ENCODE measurements around the gene ARHGEF1. TPM values are rescaled to one million over a fixed set of nuclear protein-coding genes. Genes with fewer than 3 reads are reported as not detected.

The ARHGEF1 gene
- total and polyA plus RNA-seq, 7 donors: 15.8 to 28.0 (median 20.7) TPM

GRCh38 chr19:41861116-41861768 lies 21.7 kb upstream of the ARHGEF1 start:
- TF ChIP-seq CTCF (IDR thresholded peaks at IDR 0.05): no peak
- peaks cover 22% of the 10 kb centered on the region for H3K4me1 ChIP-seq
- peak overlapping the region; percentile 94 for H3K4me3 ChIP-seq
- 30 to 35% (median 30%) methylated on average over 9 of the region's 9 CpGs for WGBS, 3 donors
- H3K36me3 ChIP-seq (ENCODE audit: insufficient read depth in 1 of 2, low read depth in 1 of 2): peaks cover 9 to 55% of the 10 kb centered on the region in 2 donors
- DNase-seq: no peak
- no peaks in the 10 kb centered on the region for H3K9me3 ChIP-seq
- H3K27ac ChIP-seq: peak overlapping the region; percentile 93
- ATAC-seq: no peak
- intact Hi-C loops (cut with DNase I): loop anchor here (5.0 kb wide), 1 partner anchor 96 kb away; the partner anchor contains the start of gene RABAC1 (in 2 of the 2)
- H3K27me3 ChIP-seq (ENCODE audit: insufficient read depth in 3 of 3, low read length in 2 of 3): no peaks in the 10 kb centered on the region

- Histone ChIP-seq H3K27me3 (ENCODE audit: insufficient read depth in 3 of 3, low read length in 2 of 3) (no peaks in the 10 kb centered on the region), H3K9me3 (no peaks in the 10 kb centered on the region), H3K4me3 (peak overlapping the region; percentile 94), H3K4me1 (peaks cover 22% of the 10 kb centered on the region), H3K36me3 (ENCODE audit: insufficient read depth in 1 of 2, low read depth in 1 of 2) (peaks cover 9 to 61% of the 10 kb centered on the region in 2 donors), H3K27ac (peak overlapping the region; percentile 93)
- intact Hi-C loops (cut with DNase I): loop anchor here (5.0 kb wide), 1 partner anchor 95 kb away; the partner anchor contains the start of gene RABAC1 (in 2 of the 2)
- 67 to 87% (median 81%) methylated on average over 9 of the region's 9 CpGs for WGBS, 3 donors
- ATAC-seq (no peak), DNase-seq (peak in 1 of 2 donors; percentile 4)
- no peak for TF ChIP-seq CTCF (IDR thresholded peaks at IDR 0.05)
Measured at GRCh38 chr19:41861846-41862245, 21.1 kb upstream of the ARHGEF1 start.

GRCh38 chr19:41862445-41862986 lies 20.5 kb upstream of the ARHGEF1 start:
- Histone ChIP-seq H3K36me3 (ENCODE audit: insufficient read depth in 1 of 2, low read depth in 1 of 2) (peaks cover 9 to 68% of the 10 kb centered on the region in 2 donors), H3K27me3 (ENCODE audit: insufficient read depth in 3 of 3, low read length in 2 of 3) (no peaks in the 10 kb centered on the region), H3K27ac (peak overlapping the region; percentile 93), H3K4me3 (peak overlapping the region; percentile 94), H3K9me3 (no peaks in the 10 kb centered on the region), H3K4me1 (peaks cover 22% of the 10 kb centered on the region)
- 40 to 77% (median 59%) methylated on average over 2 of the region's 2 CpGs for WGBS, 3 donors
- DNase-seq: peak in 1 of 2 donors; percentile 16
- intact Hi-C loops (cut with DNase I): loop anchor here (5.0 kb wide), 1 partner anchor 95 kb away; the partner anchor contains the start of gene RABAC1 (in 2 of the 2)
- ATAC-seq: no peak
- TF ChIP-seq CTCF (IDR thresholded peaks at IDR 0.05): no peak

GRCh38 chr19:41863209-41863931 lies 19.6 kb upstream of the ARHGEF1 start:
- intact Hi-C loops (cut with DNase I): loop anchor here (5.0 kb wide), 1 partner anchor 94 kb away; the partner anchor contains the start of gene RABAC1 (in 2 of the 2)

More at GRCh38 chr19:41863209-41863931, 19.6 kb upstream of the ARHGEF1 start:
- ATAC-seq: no peak
- Histone ChIP-seq H3K4me1 (peaks cover 22% of the 10 kb centered on the region), H3K36me3 (ENCODE audit: insufficient read depth in 1 of 2, low read depth in 1 of 2) (peaks cover 9 to 77% of the 10 kb centered on the region in 2 donors), H3K4me3 (no peak overlapping the region), H3K27ac (no peak overlapping the region), H3K27me3 (ENCODE audit: insufficient read depth in 3 of 3, low read length in 2 of 3) (no peaks in the 10 kb centered on the region), H3K9me3 (no peaks in the 10 kb centered on the region)
- TF ChIP-seq CTCF (IDR thresholded peaks at IDR 0.05): no peak
- DNase-seq: peak in 1 of 2 donors; percentile 37
- 80 to 84% (median 82%) methylated on average over 11 of the region's 11 CpGs for WGBS, 3 donors
